ENCODE measurements around the gene HCST. TPM values are rescaled to one million over a fixed set of nuclear protein-coding genes. Genes with fewer than 3 reads are reported as not detected.

The HCST gene
- total RNA-seq: 1 to 10 TPM; 4.6 to 8.2 (median 7.9) TPM
- long read RNA-seq, donor 1, partial matches to known transcripts: 0 of 1 reads
- long read RNA-seq, donor 1, other reads (novel, unspliced or antisense): 1 of 1 reads
- long read RNA-seq, donor 2, partial matches to known transcripts: 0 of 1 reads
- long read RNA-seq, donor 2, other reads (novel, unspliced or antisense): 0 of 1 reads

- ATAC-seq (no peak), DNase-seq (peak in 2 of 3 donors; percentile 36 to 55)
- Histone ChIP-seq H3K9me3 (no peaks in the 10 kb centered on the region), H3K36me3 (ENCODE audit: low read depth) (no peaks in the 10 kb centered on the region), H3K4me3 (no peak within 1 kb of the TSS), H3K4me1 (ENCODE audit: low read depth) (peaks cover 9% of the 10 kb centered on the region)
- intact Hi-C loops (cut with DNase I, micrococcal nuclease): no loop called here
- no peak for TF ChIP-seq CTCF (IDR thresholded peaks at IDR 0.05)
These were observed at the start of gene HCST for GRCh38 chr19:35901854-35902661. Gene HCST (plus strand): TSS chr19:35902529. CDS start chr19:35902594, 65 bp downstream.

- ATAC-seq (no peak), DNase-seq (no peak)
- H3K36me3 ChIP-seq (ENCODE audit: low read depth): no peaks in the 10 kb centered on the region
- H3K4me3 ChIP-seq: no peak overlapping the region
- intact Hi-C loops (cut with DNase I, micrococcal nuclease): no loop called here
- no peaks in the 10 kb centered on the region for H3K4me1 ChIP-seq (ENCODE audit: low read depth)
- H3K9me3 ChIP-seq: no peaks in the 10 kb centered on the region
- no peak for TF ChIP-seq CTCF (IDR thresholded peaks at IDR 0.05)
These were observed 49.1 kb upstream of the HCST start for GRCh38 chr19:35853038-35853756.

GRCh38 chr19:35856546-35857149 is 45.7 kb upstream of the HCST start, which contains the start of gene KIRREL2:
Gene KIRREL2 (plus strand): TSS chr19:35856911. CDS start chr19:35857120, 209 bp downstream.
- peak; percentile 35 for ATAC-seq
- intact Hi-C loops (cut with DNase I, micrococcal nuclease): no loop called here
- DNase-seq: no peak

GRCh38 chr19:35858311-35858710 is 44.0 kb upstream of the HCST start:
- Histone ChIP-seq H3K36me3 (ENCODE audit: low read depth) (no peaks in the 10 kb centered on the region), H3K9me3 (no peaks in the 10 kb centered on the region), H3K4me3 (no peak overlapping the region), H3K4me1 (ENCODE audit: low read depth) (no peaks in the 10 kb centered on the region)
- DNase-seq (no peak), ATAC-seq (no peak)
- no peak for TF ChIP-seq CTCF (IDR thresholded peaks at IDR 0.05)
- intact Hi-C loops (cut with DNase I, micrococcal nuclease): no loop called here

More at GRCh38 chr19:35856546-35857149, 45.7 kb upstream of the HCST start, which contains the start of gene KIRREL2:
- H3K9me3 ChIP-seq: no peaks in the 10 kb centered on the region
- TF ChIP-seq CTCF (IDR thresholded peaks at IDR 0.05): no peak
- no peak within 1 kb of the TSS for H3K4me3 ChIP-seq
- no peaks in the 10 kb centered on the region for H3K36me3 ChIP-seq (ENCODE audit: low read depth)
- no peaks in the 10 kb centered on the region for H3K4me1 ChIP-seq (ENCODE audit: low read depth)

- DNase-seq (no peak), ATAC-seq (peak; percentile 20)
- no peak overlapping the region for H3K4me3 ChIP-seq
- no peaks in the 10 kb centered on the region for H3K4me1 ChIP-seq (ENCODE audit: low read depth)
- intact Hi-C loops (cut with DNase I, micrococcal nuclease): no loop called here
- no peak for TF ChIP-seq CTCF (IDR thresholded peaks at IDR 0.05)
- no peaks in the 10 kb centered on the region for H3K36me3 ChIP-seq (ENCODE audit: low read depth)
- no peaks in the 10 kb centered on the region for H3K9me3 ChIP-seq
These were observed 42.9 kb upstream of the HCST start for GRCh38 chr19:35859414-35859813.

Data from mucosa of descending colon (tissue), 3 donors.